NCI-H146 treated with DMSO at 0.1 percent for 48 hours (cell line): ENCODE results near the gene ZMYM2.
"Not testable (repeated sequence)": the region's sequence is repeated elsewhere in the genome, so short reads cannot be mapped to it uniquely, and the experiment has no call there.

Experiments
- DNase-seq: peaks from one replicate; lab custom pipeline; 2025; ENCODE audit not compliant: unreplicated experiment; lab: John Stamatoyannopoulos, UW

Gene ZMYM2

GRCh38 chr13:19982447-19983043 is 24.0 kb downstream of the ZMYM2 start:
- no peak for DNase-seq

DNA sequence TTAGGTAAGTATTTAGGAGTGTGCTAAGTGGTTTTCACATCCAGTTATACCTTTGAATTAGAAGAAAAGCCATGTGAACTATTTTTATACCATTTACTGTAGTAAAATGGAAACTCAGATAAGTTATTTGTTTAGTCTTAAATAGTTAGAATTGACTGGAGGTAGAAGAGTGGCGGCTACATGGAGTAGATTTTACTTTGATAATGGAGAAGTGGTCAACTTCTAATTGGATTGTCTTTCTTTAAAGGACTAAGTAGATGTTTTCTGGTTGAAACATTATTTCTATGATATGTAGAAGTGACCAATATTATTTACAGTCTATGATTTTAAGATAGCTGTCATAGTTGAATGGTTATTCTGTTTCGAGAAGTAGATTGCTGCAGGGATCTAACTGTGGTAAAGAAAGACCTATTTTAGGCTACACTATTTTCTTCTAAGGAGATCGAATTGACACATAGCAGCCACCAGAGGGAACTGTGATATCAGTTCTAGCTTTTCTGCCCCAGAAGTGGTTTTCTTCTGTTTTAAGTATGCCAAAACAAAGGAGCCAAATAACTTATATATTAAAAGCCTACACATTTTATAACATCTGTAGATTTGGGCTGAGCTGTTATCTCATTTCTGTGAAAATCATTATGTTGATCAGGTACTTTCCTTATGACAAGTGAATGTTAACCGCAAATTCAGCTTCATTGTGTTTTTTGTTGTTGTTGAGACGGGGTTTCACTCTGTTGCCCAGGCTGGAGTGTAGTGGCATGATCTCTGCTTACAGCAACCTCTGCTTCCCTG is 26.1 kb downstream of the ZMYM2 start:
- no peak for DNase-seq

- DNase-seq, result no peak
These were observed 26.7 kb downstream of the ZMYM2 start for GRCh38 chr13:19985219-19985556.

DNA sequence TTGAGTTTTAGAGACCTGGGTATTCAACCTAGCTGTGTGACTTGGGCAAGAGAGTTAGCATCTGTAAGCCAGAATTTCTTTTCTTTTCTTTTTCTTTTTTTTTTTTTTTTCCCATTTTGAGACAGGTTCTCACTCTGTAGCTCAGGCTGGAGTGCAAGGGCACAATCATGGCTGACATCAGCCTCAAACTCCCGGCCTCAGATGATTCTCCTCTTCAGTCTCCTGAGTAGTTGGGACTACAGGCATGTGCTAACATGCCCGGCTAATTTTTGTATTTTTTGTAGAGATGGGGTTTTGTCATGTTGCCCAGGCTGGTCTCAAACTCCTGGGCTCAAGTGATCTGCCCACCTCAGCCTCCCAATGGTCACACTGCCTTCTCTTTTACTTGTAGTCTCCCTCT is 33.0 kb downstream of the ZMYM2 start:
- DNase-seq, result no peak

DNA sequence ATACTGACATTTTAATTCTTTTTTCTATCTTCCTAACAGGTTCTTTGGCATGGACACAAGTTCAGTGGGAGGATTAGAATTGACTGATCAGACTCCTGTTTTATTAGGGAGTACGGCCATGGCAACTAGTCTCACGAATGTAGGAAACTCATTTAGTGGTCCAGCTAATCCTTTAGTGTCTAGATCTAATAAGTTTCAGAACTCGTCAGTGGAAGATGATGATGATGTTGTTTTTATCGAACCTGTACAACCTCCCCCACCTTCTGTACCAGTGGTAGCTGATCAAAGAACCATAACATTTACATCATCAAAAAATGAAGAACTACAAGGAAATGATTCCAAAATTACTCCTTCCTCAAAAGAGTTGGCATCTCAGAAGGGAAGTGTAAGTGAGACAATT is 34.5 kb downstream of the ZMYM2 start:
- no peak for DNase-seq

- DNase-seq, result no peak
These were observed 40.4 kb downstream of the ZMYM2 start for GRCh38 chr13:19998960-19999359.

GRCh38 chr13:20000062-20000552 is 41.6 kb downstream of the ZMYM2 start:
- no peak for DNase-seq

GRCh38 chr13:20001366-20002190 is 43.1 kb downstream of the ZMYM2 start:
- no peak for DNase-seq

DNA sequence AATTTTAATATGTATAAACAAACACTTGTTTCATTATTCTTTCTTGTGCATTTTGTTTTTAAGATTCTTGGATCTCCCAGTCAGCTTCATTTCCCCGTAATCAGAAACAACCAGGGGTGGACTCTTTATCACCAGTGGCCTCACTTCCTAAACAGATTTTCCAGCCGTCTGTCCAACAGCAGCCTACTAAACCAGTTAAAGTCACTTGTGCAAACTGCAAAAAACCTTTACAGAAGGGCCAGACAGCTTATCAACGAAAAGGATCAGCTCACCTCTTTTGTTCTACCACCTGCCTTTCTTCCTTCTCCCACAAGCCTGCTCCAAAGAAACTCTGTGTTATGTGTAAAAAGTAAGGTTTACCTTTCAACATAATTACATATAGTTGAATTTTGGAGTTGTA is 44.3 kb downstream of the ZMYM2 start:
- DNase-seq, result peak; percentile 4

DNA sequence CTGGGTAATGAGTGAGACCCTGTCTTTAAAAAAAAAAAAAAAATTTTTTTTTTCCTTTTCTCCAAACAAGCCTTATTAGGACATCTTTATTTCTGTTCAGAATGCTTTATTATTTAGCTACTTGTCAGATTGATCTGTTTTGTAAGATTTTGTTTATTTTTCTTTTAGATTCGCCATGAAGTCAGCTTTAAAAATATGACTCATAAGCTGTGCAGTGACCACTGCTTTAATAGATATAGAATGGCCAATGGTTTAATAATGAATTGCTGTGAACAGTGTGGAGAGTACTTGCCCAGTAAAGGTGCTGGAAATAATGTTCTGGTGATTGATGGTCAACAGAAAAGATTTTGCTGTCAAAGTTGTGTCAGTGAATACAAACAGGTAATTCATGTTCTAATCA is 47.7 kb downstream of the ZMYM2 start:
- DNase-seq, result no peak

GRCh38 chr13:20015763-20016162 is 57.2 kb downstream of the ZMYM2 start:
- no peak for DNase-seq

DNA sequence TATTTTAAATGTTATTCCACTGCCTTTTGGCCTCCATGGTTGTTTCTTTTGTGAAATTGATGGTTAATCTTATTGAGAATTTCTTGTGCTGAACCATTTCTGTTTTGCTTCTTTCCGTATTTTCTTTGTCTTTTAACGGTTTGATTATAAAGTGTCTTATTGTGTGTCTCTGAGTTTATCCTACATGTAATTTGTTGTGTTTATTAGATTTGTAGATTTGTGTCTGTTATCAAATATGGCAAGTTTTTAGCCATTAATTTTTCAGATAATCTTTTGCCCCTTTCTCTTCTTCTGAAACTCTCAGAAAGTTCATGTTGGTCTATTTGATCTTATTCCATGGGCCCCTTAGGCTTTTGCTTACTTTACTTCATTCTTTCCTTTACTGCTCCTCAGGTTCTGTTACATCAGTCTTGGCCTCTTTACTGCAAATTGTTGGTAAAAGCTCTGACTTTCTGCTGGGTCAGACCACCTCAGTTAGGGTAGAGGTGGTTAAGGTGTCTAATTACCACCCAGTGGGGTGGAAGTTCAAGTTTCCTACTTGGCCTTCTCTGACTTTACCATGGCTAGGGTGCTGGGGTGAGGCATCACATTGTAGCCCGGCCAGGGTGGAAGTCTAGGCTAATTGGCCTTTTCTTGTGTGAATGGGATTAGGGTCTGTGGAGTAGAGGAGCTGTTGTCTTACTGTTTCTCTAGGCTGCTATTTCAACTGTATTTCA is 58.3 kb downstream of the ZMYM2 start:
- no peak for DNase-seq

GRCh38 chr13:20017365-20017711 is 58.8 kb downstream of the ZMYM2 start:
- no peak for DNase-seq

GRCh38 chr13:20019043-20019442 is 60.5 kb downstream of the ZMYM2 start:
- DNase-seq, result no peak

GRCh38 chr13:20024702-20025101 is 66.2 kb downstream of the ZMYM2 start:
- DNase-seq, result no peak

- no peak for DNase-seq
These were observed 70.4 kb downstream of the ZMYM2 start for GRCh38 chr13:20028953-20029352.

GRCh38 chr13:20033486-20033885 is 75.0 kb downstream of the ZMYM2 start:
- DNase-seq, result no peak

GRCh38 chr13:20035130-20035529 is 76.6 kb downstream of the ZMYM2 start:
- no peak for DNase-seq

DNA sequence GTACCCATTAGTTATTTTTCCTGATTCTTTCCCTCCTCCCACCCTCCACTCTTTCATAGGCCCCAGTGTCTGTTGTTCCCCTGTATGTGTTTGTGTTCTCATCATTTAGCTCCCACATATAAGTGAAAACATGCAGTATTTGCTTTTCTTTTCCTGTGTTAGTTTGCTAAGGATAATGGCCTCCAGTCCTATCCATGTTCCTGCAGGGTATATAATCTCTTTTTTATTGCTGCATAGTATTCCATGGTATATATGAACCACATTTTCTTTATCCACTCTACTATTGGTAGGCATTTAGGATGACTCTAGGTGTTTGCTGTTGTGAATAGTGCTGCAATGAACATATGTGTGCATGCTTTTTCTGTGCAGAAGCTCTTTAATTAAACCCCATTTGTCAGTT is 79.4 kb downstream of the ZMYM2 start:
- no peak for DNase-seq

DNA sequence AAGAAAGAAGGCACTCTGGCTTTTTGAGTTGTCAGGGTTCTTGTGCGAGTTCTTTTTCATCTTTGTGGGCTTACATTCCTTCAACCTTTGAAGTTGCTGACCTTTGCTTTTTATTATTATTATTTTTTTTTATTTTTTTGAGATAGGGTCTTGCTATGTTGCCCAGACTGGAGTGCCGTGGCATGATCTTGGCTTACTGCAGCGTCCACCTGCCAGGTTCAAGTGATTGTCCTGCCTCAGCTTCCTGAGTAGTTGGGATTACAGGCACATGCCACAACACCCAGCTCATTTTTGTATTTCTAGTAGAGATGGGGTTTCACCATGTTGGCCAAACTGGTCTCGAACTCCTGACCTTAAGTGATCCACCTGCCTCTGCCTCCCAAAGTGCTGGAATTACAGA is 84.1 kb downstream of the ZMYM2 start:
- DNase-seq, result not testable (repeated sequence)

DNA sequence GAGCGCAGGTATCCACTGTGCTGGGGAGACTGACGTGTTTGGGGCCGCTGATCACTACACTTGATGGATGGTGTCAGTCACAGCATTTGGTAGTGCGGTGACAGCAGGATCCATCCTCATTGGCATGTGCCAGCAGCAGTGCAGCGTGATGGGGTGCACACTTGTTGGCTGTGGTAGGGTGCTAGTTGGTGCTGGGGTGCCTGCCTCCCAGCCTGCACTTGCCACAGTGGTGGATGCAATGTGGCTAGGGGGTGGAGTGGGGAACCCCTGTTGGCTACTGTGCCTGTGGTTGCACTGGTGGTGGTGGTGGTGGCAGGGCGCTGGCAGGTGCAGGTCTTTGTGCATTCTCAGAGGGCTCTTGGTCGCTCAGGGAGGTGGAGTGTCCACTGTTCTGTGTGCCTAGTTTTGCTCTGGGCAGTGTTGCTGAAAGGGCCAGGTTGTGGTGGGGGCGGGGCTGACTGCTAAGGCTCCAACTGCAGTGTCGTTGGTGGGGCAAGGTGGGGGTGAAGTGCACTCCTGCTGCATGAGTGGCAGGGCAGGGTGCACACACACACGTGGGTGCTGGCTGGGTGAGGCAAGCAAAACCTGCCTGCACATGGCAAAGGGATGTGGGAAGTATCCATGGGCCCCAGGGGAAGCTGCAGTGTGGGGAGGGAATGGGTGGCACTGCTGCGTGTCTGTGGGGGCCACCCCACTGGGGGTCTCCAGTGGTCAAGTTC is 84.8 kb downstream of the ZMYM2 start:
- no peak for DNase-seq
